Neural cell (in vitro differentiated cells): ENCODE data around the gene LUC7L3. TPM values are rescaled to one million over a fixed set of nuclear protein-coding genes. Genes with fewer than 3 reads are reported as not detected.

Experiments used
- H2AFZ ChIP-seq: fragments of 200-600, 300-800 bp; sonication (generic), shearing (Covaris generic); 2 replicates; pipeline ENCODE4 v1.6.0; 2014; ENCODE audit warnings: low read depth, mild to moderate bottlenecking, antibody characterized with exemption, low read length, moderate library complexity
- H3F3A ChIP-seq: fragments of 200-600 bp; shearing (Covaris generic); 2 replicates; pipeline ENCODE4 v1.6.1; 2016; ENCODE audit warnings: mild to moderate bottlenecking, moderate library complexity, mixed read lengths, antibody characterized with exemption, low read length; ENCODE audit not compliant: insufficient read depth, poor library complexity, severe bottlenecking
- H3K27ac ChIP-seq: fragments of 200-600, 300-800 bp; sonication (generic), shearing (Covaris generic); 2 replicates; pipeline ENCODE4 v1.5.1; 2014; ENCODE audit warnings: mild to moderate bottlenecking, low read length, moderate library complexity
- H3K27me3 ChIP-seq: fragments of 300-800, 200-600 bp; sonication (generic), shearing (Covaris generic); 2 replicates; pipeline ENCODE4 v1.6.0; 2014; ENCODE audit warnings: mild to moderate bottlenecking, low read depth, low read length, moderate library complexity; ENCODE audit not compliant: insufficient read depth
- H3K36me3 ChIP-seq: fragments of 300-800, 200-600 bp; sonication (generic), shearing (Covaris generic); 2 replicates; pipeline ENCODE4 v1.5.1; 2014; ENCODE audit warnings: mild to moderate bottlenecking, antibody characterized with exemption, low read length, moderate library complexity; ENCODE audit not compliant: insufficient read depth
- H3K4me2 ChIP-seq: fragments of 300-800, 200-600 bp; sonication (generic), shearing (Covaris generic); 2 replicates; pipeline ENCODE4 v1.6.0; 2014; ENCODE audit warnings: mild to moderate bottlenecking, low read length
- H3K4me3 ChIP-seq: fragments of 300-800, 200-600 bp; sonication (generic), shearing (Covaris generic); 2 replicates; pipeline ENCODE4 v1.5.1; 2014; ENCODE audit warnings: mild to moderate bottlenecking, low read length, moderate library complexity
- H3K79me2 ChIP-seq: fragments of 200-600 bp; shearing (Covaris generic); replicated peaks from 2 replicates; pipeline ENCODE4 v1.6.0; 2014; ENCODE audit warnings: mild to moderate bottlenecking, low read length, moderate library complexity; ENCODE audit not compliant: insufficient read depth
- H3K9ac ChIP-seq: fragments of 300-800, 200-600 bp; sonication (generic), shearing (Covaris generic); 2 replicates; pipeline ENCODE4 v1.6.1; 2016; ENCODE audit warnings: mild to moderate bottlenecking, low read length, mixed read lengths
- H3K9me2 ChIP-seq: fragments of 200-600 bp; shearing (Covaris generic); 2 replicates; pipeline ENCODE4 v1.6.1; 2016; ENCODE audit warnings: mild to moderate bottlenecking, low read length, mixed read lengths; ENCODE audit not compliant: insufficient read depth
- H3K9me3 ChIP-seq: fragments of 200-600, 300-800 bp; sonication (generic), shearing (Covaris generic); 2 replicates; pipeline ENCODE4 v1.6.1; 2016; ENCODE audit warnings: mild to moderate bottlenecking, mixed run types, low read length, moderate library complexity, mixed read lengths
- H4K20me1 ChIP-seq: fragments of 200-600 bp; shearing (Covaris generic); 2 replicates; pipeline ENCODE4 v1.6.1; 2016; ENCODE audit warnings: mild to moderate bottlenecking, mixed run types; ENCODE audit not compliant: insufficient read depth
- EP300 ChIP-seq: fragments of 450-650 bp; conservative IDR thresholded peaks from 2 replicates; pipeline ENCODE4 v1.6.1; 2014; ENCODE audit warnings: antibody characterized with exemption, mild to moderate bottlenecking, moderate library complexity; ENCODE audit not compliant: poor library complexity, severe bottlenecking
- EZH2 ChIP-seq: fragments of 200-600, 300-800 bp; shearing (Covaris generic), sonication (generic); IDR thresholded peaks from 2 replicates; pipeline ENCODE4 v1.6.1; 2014; ENCODE audit warnings: antibody characterized with exemption, low read length, borderline replicate concordance, mild to moderate bottlenecking; ENCODE audit not compliant: insufficient read depth, poor library complexity, severe bottlenecking
- MXI1 ChIP-seq: fragments of 450-650 bp; conservative IDR thresholded peaks from 2 replicates; pipeline ENCODE4 v1.6.1; 2014; ENCODE audit warnings: antibody characterized with exemption, mild to moderate bottlenecking; ENCODE audit not compliant: poor library complexity, severe bottlenecking
- POLR2AphosphoS5 ChIP-seq: IDR thresholded peaks from 2 replicates; pipeline ENCODE4 v1.6.1; 2012
- RAD21 ChIP-seq: fragments of 450-650 bp; conservative IDR thresholded peaks from 2 replicates; pipeline ENCODE4 v1.6.1; 2014; ENCODE audit warnings: antibody characterized with exemption, mild to moderate bottlenecking, moderate library complexity
- SMC3 ChIP-seq: fragments of 450-650 bp; conservative IDR thresholded peaks from 2 replicates; pipeline ENCODE4 v1.6.1; 2014; ENCODE audit warnings: antibody characterized with exemption, mild to moderate bottlenecking, moderate library complexity; ENCODE audit not compliant: poor library complexity
- TAF1 ChIP-seq: IDR thresholded peaks from 2 replicates; pipeline ENCODE4 v1.6.1; 2012; ENCODE audit warnings: low read depth
- polyA plus RNA-seq: library from polyadenylated mRNA; depleted of rRNA; stranded (reverse); fragments of >200 nt; gene quantifications from 2 replicates; pipeline ENCODE4 v1.2.3, GENCODE V29; 2014
- TF ChIP-seq, protein P1 (sequence below): fragments of 450-650 bp; IDR thresholded peaks from 2 replicates; pipeline ENCODE4 v1.5.1; 2014; ENCODE audit warnings: antibody characterized with exemption, mild to moderate bottlenecking, moderate library complexity; ENCODE audit not compliant: poor library complexity, severe bottlenecking
- TF ChIP-seq, protein P2 (sequence below): IDR thresholded peaks from 2 replicates; pipeline ENCODE4 v1.6.1; 2012; ENCODE audit warnings: borderline replicate concordance

The LUC7L3 gene
- polyA plus RNA-seq, 1 donor from 2014 or later, result 677 TPM

DNA sequence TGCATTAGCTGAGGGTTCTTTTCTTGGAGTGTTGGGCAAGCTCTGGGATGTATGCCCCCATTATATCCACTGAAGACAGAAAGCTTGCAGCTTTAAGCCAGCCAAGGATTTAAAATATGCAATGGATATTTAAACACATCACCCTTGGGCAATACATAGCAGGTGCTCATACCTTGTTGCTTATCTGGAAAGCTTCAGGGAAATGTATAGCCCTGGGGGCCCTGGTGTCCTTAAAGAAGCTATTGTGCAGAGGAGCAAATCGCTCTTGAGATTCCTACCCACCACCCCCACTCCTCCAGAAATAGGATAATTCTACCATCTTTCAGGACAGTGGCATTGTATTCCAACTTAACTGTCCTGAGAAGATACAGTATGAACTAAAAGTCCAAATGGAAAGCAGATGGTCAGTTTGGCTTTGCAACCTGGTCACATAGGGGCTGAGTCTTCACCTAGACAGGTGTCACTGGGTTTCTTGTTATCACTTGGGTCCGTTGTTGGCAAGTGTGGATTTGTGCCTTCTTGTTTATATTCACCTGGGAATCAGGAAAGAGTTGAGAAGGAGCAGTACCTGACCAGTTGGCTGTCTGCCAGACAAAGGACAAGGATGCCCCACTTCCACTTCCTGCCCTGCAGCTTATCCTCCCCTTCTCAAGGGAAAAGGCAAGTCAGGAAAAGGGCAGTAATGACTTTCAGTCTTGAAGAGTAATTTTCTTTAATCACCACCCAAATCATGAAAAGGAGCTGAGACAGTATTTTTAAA lies 44.5 kb downstream of the LUC7L3 start:
- no peaks in the 10 kb centered on the region for H3K27me3 ChIP-seq
- no peaks in the 10 kb centered on the region for H3K9me2 ChIP-seq
- H3F3A ChIP-seq, result no peaks in the 10 kb centered on the region
- H4K20me1 ChIP-seq, result no peaks in the 10 kb centered on the region
- H3K36me3 ChIP-seq, result no peaks in the 10 kb centered on the region
- no peaks in the 10 kb centered on the region for H3K79me2 ChIP-seq
- no peak overlapping the region for H2AFZ ChIP-seq
- H3K9ac ChIP-seq, result no peak overlapping the region
- no peaks in the 10 kb centered on the region for H3K9me3 ChIP-seq
- no peak overlapping the region for H3K4me2 ChIP-seq
- TF ChIP-seq RAD21, result no peak
- no peak for TF ChIP-seq MXI1
- TF ChIP-seq, protein P1, sequence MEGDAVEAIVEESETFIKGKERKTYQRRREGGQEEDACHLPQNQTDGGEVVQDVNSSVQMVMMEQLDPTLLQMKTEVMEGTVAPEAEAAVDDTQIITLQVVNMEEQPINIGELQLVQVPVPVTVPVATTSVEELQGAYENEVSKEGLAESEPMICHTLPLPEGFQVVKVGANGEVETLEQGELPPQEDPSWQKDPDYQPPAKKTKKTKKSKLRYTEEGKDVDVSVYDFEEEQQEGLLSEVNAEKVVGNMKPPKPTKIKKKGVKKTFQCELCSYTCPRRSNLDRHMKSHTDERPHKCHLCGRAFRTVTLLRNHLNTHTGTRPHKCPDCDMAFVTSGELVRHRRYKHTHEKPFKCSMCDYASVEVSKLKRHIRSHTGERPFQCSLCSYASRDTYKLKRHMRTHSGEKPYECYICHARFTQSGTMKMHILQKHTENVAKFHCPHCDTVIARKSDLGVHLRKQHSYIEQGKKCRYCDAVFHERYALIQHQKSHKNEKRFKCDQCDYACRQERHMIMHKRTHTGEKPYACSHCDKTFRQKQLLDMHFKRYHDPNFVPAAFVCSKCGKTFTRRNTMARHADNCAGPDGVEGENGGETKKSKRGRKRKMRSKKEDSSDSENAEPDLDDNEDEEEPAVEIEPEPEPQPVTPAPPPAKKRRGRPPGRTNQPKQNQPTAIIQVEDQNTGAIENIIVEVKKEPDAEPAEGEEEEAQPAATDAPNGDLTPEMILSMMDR, result no peak
- H3K27ac ChIP-seq, result peak overlapping the region; percentile 70
- no peak overlapping the region for H3K4me3 ChIP-seq

DNA sequence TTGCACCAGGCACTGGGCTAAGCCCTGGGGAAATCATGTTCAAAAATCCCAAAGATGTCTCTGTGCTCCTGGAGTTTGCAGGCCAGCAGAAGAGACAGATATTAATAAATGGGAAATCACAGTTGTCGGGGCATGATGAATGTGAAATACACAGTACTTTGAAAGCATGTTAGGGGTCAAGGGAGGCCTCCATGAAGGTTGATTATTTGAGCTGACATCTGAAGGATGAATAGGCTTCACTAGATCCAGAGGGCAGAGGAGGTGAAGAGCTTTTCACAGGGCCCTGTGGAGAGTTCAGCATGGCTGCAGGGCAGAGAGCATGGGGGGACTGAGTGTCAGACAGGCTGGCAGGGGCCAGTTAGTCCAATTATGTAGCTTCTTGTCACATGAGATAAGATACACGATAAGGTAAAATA lies 45.3 kb downstream of the LUC7L3 start:
- H4K20me1 ChIP-seq, result no peaks in the 10 kb centered on the region
- no peak overlapping the region for H3K4me3 ChIP-seq
- H3K9me2 ChIP-seq, result no peaks in the 10 kb centered on the region
- H3K27me3 ChIP-seq, result no peaks in the 10 kb centered on the region
- H3K9me3 ChIP-seq, result no peaks in the 10 kb centered on the region
- H3K27ac ChIP-seq, result peak overlapping the region; percentile 70
- H3K4me2 ChIP-seq, result no peak overlapping the region
- no peak for TF ChIP-seq EZH2
- TF ChIP-seq SMC3, result no peak
- TF ChIP-seq TAF1, result no peak
- TF ChIP-seq POLR2AphosphoS5, result no peak
- TF ChIP-seq MXI1, result no peak
- H3F3A ChIP-seq, result no peaks in the 10 kb centered on the region
- no peak overlapping the region for H3K9ac ChIP-seq
- H3K36me3 ChIP-seq, result no peaks in the 10 kb centered on the region
- H2AFZ ChIP-seq, result no peak overlapping the region
- no peaks in the 10 kb centered on the region for H3K79me2 ChIP-seq

DNA sequence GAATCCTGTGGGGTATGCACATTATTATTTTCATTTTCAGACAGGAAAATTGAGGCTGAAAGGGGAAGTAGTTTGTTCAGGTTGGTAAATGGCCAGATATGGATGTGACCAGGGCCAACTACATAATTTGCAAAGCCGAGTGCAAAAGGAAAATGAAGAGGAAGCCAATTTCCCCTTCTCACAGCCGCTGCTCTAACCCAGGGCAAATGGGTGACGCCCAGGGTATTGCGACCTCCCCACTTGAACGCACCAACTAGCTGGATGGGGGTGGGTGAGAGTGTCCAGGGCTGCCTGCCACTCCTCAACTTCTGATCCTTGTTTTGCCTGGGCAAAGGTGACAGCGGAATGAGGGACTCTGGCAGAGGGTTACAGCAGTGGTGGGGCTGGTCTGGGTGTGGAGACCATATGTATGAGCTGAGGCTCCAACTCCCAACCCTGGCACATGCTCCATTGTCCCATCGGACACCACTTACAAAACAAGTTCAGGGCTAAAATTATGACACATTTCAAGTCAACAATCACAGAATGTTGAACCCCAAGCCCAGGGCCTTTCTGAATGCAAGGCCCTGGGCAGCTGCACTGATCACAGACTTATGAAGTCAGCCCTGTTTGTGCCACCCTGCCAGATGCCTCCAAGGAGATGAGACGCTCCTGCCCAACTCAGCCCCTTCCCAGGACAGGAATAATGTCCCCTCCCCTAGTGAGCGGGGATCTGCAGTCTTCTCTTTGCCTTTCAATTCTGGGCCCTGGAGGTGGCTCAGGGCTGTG lies 46.2 kb downstream of the LUC7L3 start:
- Histone ChIP-seq H3K27me3 (no peaks in the 10 kb centered on the region), H3K9ac (no peak overlapping the region), H3K9me2 (no peaks in the 10 kb centered on the region), H3K4me2 (no peak overlapping the region), H2AFZ (no peak overlapping the region), H3K36me3 (no peaks in the 10 kb centered on the region), H3K27ac (no peak overlapping the region), H4K20me1 (no peaks in the 10 kb centered on the region), H3F3A (no peaks in the 10 kb centered on the region), H3K4me3 (no peak overlapping the region), H3K9me3 (no peaks in the 10 kb centered on the region), H3K79me2 (no peaks in the 10 kb centered on the region)
- no peak for TF ChIP-seq SMC3
- no peak for TF ChIP-seq EP300
- TF ChIP-seq, protein P2, sequence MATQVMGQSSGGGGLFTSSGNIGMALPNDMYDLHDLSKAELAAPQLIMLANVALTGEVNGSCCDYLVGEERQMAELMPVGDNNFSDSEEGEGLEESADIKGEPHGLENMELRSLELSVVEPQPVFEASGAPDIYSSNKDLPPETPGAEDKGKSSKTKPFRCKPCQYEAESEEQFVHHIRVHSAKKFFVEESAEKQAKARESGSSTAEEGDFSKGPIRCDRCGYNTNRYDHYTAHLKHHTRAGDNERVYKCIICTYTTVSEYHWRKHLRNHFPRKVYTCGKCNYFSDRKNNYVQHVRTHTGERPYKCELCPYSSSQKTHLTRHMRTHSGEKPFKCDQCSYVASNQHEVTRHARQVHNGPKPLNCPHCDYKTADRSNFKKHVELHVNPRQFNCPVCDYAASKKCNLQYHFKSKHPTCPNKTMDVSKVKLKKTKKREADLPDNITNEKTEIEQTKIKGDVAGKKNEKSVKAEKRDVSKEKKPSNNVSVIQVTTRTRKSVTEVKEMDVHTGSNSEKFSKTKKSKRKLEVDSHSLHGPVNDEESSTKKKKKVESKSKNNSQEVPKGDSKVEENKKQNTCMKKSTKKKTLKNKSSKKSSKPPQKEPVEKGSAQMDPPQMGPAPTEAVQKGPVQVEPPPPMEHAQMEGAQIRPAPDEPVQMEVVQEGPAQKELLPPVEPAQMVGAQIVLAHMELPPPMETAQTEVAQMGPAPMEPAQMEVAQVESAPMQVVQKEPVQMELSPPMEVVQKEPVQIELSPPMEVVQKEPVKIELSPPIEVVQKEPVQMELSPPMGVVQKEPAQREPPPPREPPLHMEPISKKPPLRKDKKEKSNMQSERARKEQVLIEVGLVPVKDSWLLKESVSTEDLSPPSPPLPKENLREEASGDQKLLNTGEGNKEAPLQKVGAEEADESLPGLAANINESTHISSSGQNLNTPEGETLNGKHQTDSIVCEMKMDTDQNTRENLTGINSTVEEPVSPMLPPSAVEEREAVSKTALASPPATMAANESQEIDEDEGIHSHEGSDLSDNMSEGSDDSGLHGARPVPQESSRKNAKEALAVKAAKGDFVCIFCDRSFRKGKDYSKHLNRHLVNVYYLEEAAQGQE, result no peak
- TF ChIP-seq MXI1, result no peak
